GM12878 (cell line): Measurements from ENCODE around the gene MRC2. TPM values are rescaled to one million over a fixed set of nuclear protein-coding genes. Genes with fewer than 3 reads are reported as not detected.

Source experiments
- CUX1 ChIP-seq: IDR thresholded peaks from 2 replicates; pipeline ENCODE4 v1.6.1; 2012; ENCODE audit warnings: improper control_type of control experiment, low read depth, low read length; ENCODE audit not compliant: insufficient replicate concordance
- MEF2A ChIP-seq: IDR thresholded peaks from 2 replicates; pipeline ENCODE4 v1.6.1; 2011; ENCODE audit warnings: low read depth, mild to moderate bottlenecking, low read length, moderate library complexity; ENCODE audit not compliant: insufficient read depth
- MYB ChIP-seq: fragments of 150-350 bp; IDR thresholded peaks from 2 replicates; pipeline ENCODE4 v1.6.1; 2014; ENCODE audit warnings: mild to moderate bottlenecking, low read depth, low read length, borderline replicate concordance
- polyA plus RNA-seq, 11 experiments: library from polyadenylated mRNA; depleted of rRNA in 4 of 11; unstranded in 6 of 11; stranded (reverse) in 5 of 11; fragments of >200 nt; fragmentation: Nextera tagmentation in 4 of 11; fragmentation: Illumina TruSeq in 1 of 11; extraction: Ambion mirVana in 4 of 11; extraction: Trizol in 1 of 11; gene quantifications; 1 replicate in 1 of 11; 2 replicates in 10 of 11; pipeline versions ENCODE4 v1.2.1 to v1.2.3, GENCODE V29; 2011 to 2016; ENCODE audit warnings: inconsistent platforms in 2 of 11, missing spikeins in 2 of 11, low read depth in 1 of 11
- total RNA-seq, 4 experiments: library from RNA; depleted of rRNA in 3 of 4; stranded (reverse); fragments of >200 nt in 3 of 4; fragmentation: Illumina TruSeq in 1 of 4; extraction: Trizol in 1 of 4; gene quantifications; 2 replicates each; pipeline versions ENCODE4 v1.2.1 to v1.2.3, GENCODE V29; 2013 to 2021
- TF ChIP-seq, protein P1 (sequence below): fragments of 450-650 bp; IDR thresholded peaks from 2 replicates; pipeline ENCODE4 v1.6.1; 2017; ENCODE audit warnings: mild to moderate bottlenecking, low read depth, inconsistent platforms; ENCODE audit not compliant: poor library complexity, severe bottlenecking

Gene MRC2
- total and polyA plus RNA-seq, 10 of the 15 experiments (the other 5 are each of a cell fraction or from before 2014, with no cell fraction given), result 0.04 to 0.96 (median 0.30) TPM; not detected in 1

GRCh38 chr17:62637809-62638208 lies 10.3 kb downstream of the MRC2 start (continued):
- TF ChIP-seq CUX1 (no peak), MEF2A (no peak), MYB (no peak)
- TF ChIP-seq, protein P1, sequence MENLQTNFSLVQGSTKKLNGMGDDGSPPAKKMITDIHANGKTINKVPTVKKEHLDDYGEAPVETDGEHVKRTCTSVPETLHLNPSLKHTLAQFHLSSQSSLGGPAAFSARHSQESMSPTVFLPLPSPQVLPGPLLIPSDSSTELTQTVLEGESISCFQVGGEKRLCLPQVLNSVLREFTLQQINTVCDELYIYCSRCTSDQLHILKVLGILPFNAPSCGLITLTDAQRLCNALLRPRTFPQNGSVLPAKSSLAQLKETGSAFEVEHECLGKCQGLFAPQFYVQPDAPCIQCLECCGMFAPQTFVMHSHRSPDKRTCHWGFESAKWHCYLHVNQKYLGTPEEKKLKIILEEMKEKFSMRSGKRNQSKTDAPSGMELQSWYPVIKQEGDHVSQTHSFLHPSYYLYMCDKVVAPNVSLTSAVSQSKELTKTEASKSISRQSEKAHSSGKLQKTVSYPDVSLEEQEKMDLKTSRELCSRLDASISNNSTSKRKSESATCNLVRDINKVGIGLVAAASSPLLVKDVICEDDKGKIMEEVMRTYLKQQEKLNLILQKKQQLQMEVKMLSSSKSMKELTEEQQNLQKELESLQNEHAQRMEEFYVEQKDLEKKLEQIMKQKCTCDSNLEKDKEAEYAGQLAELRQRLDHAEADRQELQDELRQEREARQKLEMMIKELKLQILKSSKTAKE, result no peak
